CD8-positive, alpha-beta memory T cell (primary cell): ENCODE measurements around the gene UBE2D1. TPM values are rescaled to one million over a fixed set of nuclear protein-coding genes. Genes with fewer than 3 reads are reported as not detected.

Source experiments
- polyA plus RNA-seq: library from polyadenylated mRNA; unstranded; fragments of 300-500 nt; fragmentation: Illumina TruSeq; gene quantifications from one replicate; pipeline ENCODE4 v1.2.3, GENCODE V29; 2021
- total RNA-seq, 2 experiments: library from RNA; stranded (reverse); gene quantifications; one replicate each; pipeline ENCODE4 v1.2.3, GENCODE V29; 2021

Gene UBE2D1
- total and polyA plus RNA-seq, 3 experiments from 2014 or later = 16.5 to 18.3 (median 16.6) TPM

Other genes with a start within 250 kb of the UBE2D1 start
- 1 to 10 TPM; 7.0 to 7.6 TPM for gene IPMK, start 67.1 kb upstream of the UBE2D1 start, total RNA-seq
- gene IPMK, start 67.1 kb upstream of the UBE2D1 start, polyA plus RNA-seq = 1.6 TPM
- gene CISD1, start 65.8 kb upstream of the UBE2D1 start, total RNA-seq = 10 to 100 TPM; 51.4 to 55.6 TPM
- gene CISD1, start 65.8 kb upstream of the UBE2D1 start, polyA plus RNA-seq = 63.5 TPM
- gene TFAM, start 50.4 kb downstream of the UBE2D1 start, total RNA-seq = 100 to 1,000 TPM; 124 to 136 TPM
- gene TFAM, start 50.4 kb downstream of the UBE2D1 start, polyA plus RNA-seq = 50.6 TPM
- not detected for gene BICC1, start 177.9 kb downstream of the UBE2D1 start, total RNA-seq
- gene BICC1, start 177.9 kb downstream of the UBE2D1 start, polyA plus RNA-seq = not detected